ENCODE data around the gene POLR2E. TPM values are rescaled to one million over a fixed set of nuclear protein-coding genes. Genes with fewer than 3 reads are reported as not detected.

POLR2E gene
- total RNA-seq, 1 experiment from 2014 or later, result 261 TPM

GRCh38 chr19:1046836-1047695, 48.1 kb downstream of the POLR2E start:
- no peak overlapping the region for H3K4ac ChIP-seq (ENCODE audit: low read depth, low read length)
- H2BK12ac ChIP-seq (ENCODE audit: insufficient read length, low read depth, low read length), result no peak overlapping the region
- no peak overlapping the region for H3K23ac ChIP-seq (ENCODE audit: insufficient read length, low read depth, low read length)
- no peak overlapping the region; the same call in 1 of the 2 replicates for H3K14ac ChIP-seq (ENCODE audit: insufficient read depth, low read length)
- H3K9ac ChIP-seq (ENCODE audit: extremely low read depth, insufficient read length, low read length), result no peak overlapping the region
- H4K20me1 ChIP-seq (ENCODE audit: control insufficient read depth, insufficient read depth, insufficient read length), result no peaks in the 10 kb centered on the region
- H2AK5ac ChIP-seq (ENCODE audit: insufficient read length, low read length), result no peak overlapping the region
- WGBS (ENCODE audit: extremely low coverage, insufficient read length, low lambda C conversion rate), result no CpG with 5 or more reads among the region's 77 CpGs
- no peak overlapping the region for H3K56ac ChIP-seq (ENCODE audit: insufficient read length, low read depth, low read length)
- H2BK20ac ChIP-seq (ENCODE audit: low read depth, low read length, poor library complexity, severe bottlenecking), result no peak overlapping the region
- no peak overlapping the region for H3K18ac ChIP-seq (ENCODE audit: insufficient read length, low read depth, low read length)
- H3K27me3 ChIP-seq (ENCODE audit: insufficient read depth, low read length), result no peaks in the 10 kb centered on the region
- H4K91ac ChIP-seq (ENCODE audit: insufficient read length, low read depth, low read length), result no peak overlapping the region
- H2AFZ ChIP-seq (ENCODE audit: low read length), result no peak overlapping the region
- H3K4me2 ChIP-seq (ENCODE audit: insufficient read depth, insufficient read length, low read length), result no peak overlapping the region
- H3K4me1 ChIP-seq (ENCODE audit: insufficient read depth, low read length), result no peaks in the 10 kb centered on the region; the same call in 1 of the 2 replicates
- H2BK5ac ChIP-seq (ENCODE audit: insufficient read length, low read length), result no peak overlapping the region
- TF ChIP-seq CTCF (conservative IDR thresholded peaks at IDR 0.05), result no peak
- Mint-ChIP-seq H3K27me3 (ENCODE audit: low read depth) (no peaks in the 10 kb centered on the region), H3K27ac (no peak overlapping the region), H3K9me3 (no peaks in the 10 kb centered on the region), H3K4me3 (no peak overlapping the region), H3K4me1 (peaks cover 2 to 15% of the 10 kb centered on the region in 2 experiments; a peak in 3 of 4 replicates), H3K36me3 (ENCODE audit: insufficient read depth in 1 of 3, low read depth in 3 of 3) (peaks cover 0 to 12% (median 2%) of the 10 kb centered on the region in 3 experiments; a peak in 2 of 7 replicates)
- no peak overlapping the region for H2BK120ac ChIP-seq (ENCODE audit: low read depth, low read length, poor library complexity, severe bottlenecking)
- no peak overlapping the region for H4K5ac ChIP-seq (ENCODE audit: insufficient read length, low read depth, low read length)
- no peak overlapping the region for H3K27ac ChIP-seq (ENCODE audit: insufficient read length, low read depth, low read length)
- no peaks in the 10 kb centered on the region for H3K23me2 ChIP-seq (ENCODE audit: insufficient read length, low read depth, low read length, poor library complexity, severe bottlenecking)
- peak; percentile 36 for DNase-seq
- no peak overlapping the region for H3T11ph ChIP-seq (ENCODE audit: low read length)
- H3K79me2 ChIP-seq (ENCODE audit: insufficient read depth, low read length), result no peaks in the 10 kb centered on the region
- H3K79me1 ChIP-seq (ENCODE audit: insufficient read depth, low read depth, low read length, poor library complexity, severe bottlenecking), result no peaks in the 10 kb centered on the region
- H4K8ac ChIP-seq (replicated peaks; ENCODE audit: insufficient read length, low read depth, low read length), result no peak overlapping the region
- H3K9me3 ChIP-seq (ENCODE audit: control insufficient read depth, low read depth, low read length), result no peaks in the 10 kb centered on the region
- H2BK15ac ChIP-seq (ENCODE audit: low read depth, low read length), result no peak overlapping the region
